Left ventricle myocardium superior (tissue), 1 donor: ENCODE data around the gene SDS. TPM values are rescaled to one million over a fixed set of nuclear protein-coding genes. Genes with fewer than 3 reads are reported as not detected.
"Not testable (repeated sequence)": the region's sequence is repeated elsewhere in the genome, so short reads cannot be mapped to it uniquely, and the experiment has no call there.

Experiments
- ATAC-seq: fragments of 200-7000 bp; cut with Tn5 transposase; one replicate; pipeline ENCODE4 v1.9.1; 2020; ENCODE audit warnings: mild to moderate bottlenecking, moderate library complexity
- DNase-seq: peaks from one replicate; pipeline ENCODE4 v3.0.0-alpha.2; 2020
- intact Hi-C: fragments of 100-400 bp; cut with micrococcal nuclease; formaldehyde crosslinking; loops from one replicate; pipeline ENCODE4 v1.11.0; 2022
- total RNA-seq: library from RNA; stranded (reverse); fragmentation: NEBNext Ultra II Directional; extraction: Animal tissue kit (Norgen Biotek cat#: 25700); gene quantifications from one replicate; pipeline ENCODE4 v1.2.1, GENCODE V29; 2021
- donor health status: DM: no; HTN: yes; CAD: no; lungs with severe emphysema.

Gene SDS
- total RNA-seq, 1 donor from 2014 or later, result not detected

- intact Hi-C loops, result no loop called here
- DNase-seq (no peak), ATAC-seq (no peak)
Measured at GRCh38 chr12:113361574-113362370, 41.9 kb downstream of the SDS start.

- DNase-seq, result no peak
- no peak for ATAC-seq
- intact Hi-C loops, result no loop called here
Measured at GRCh38 chr12:113359939-113360748, 43.5 kb downstream of the SDS start.

GRCh38 chr12:113359133-113359938, 44.4 kb downstream of the SDS start:
- DNase-seq, result peak; percentile 78
- peak; percentile 59 for ATAC-seq
- intact Hi-C loops, result no loop called here

GRCh38 chr12:113358381-113359132, 45.1 kb downstream of the SDS start, which contains the start of gene PLBD2:
PLBD2 (plus strand) TSS chr12:113358587; CDS start chr12:113358601, 14 bp downstream.
- intact Hi-C loops, result no loop called here
- DNase-seq (peak; percentile 97), ATAC-seq (peak; percentile 96)

- ATAC-seq, intact Hi-C loops, DNase-seq: not testable (repeated sequence)
Measured at GRCh38 chr12:113354192-113354591, 49.5 kb downstream of the SDS start.

- intact Hi-C loops, result no loop called here
- ATAC-seq (no peak), DNase-seq (no peak)
Measured at GRCh38 chr12:113351089-113351488, 52.6 kb downstream of the SDS start.

- ATAC-seq (no peak), DNase-seq (no peak)
- intact Hi-C loops, result no loop called here
Measured at GRCh38 chr12:113348849-113349536, 54.7 kb downstream of the SDS start.

GRCh38 chr12:113347892-113348291, 55.8 kb downstream of the SDS start:
- no peak for ATAC-seq
- no peak for DNase-seq
- intact Hi-C loops, result no loop called here

- intact Hi-C loops, result no loop called here
- ATAC-seq (no peak), DNase-seq (no peak)
Measured at GRCh38 chr12:113347107-113347506, 56.6 kb downstream of the SDS start.

GRCh38 chr12:113346353-113346752, 57.3 kb downstream of the SDS start:
- DNase-seq, result no peak
- intact Hi-C loops, result no loop called here
- ATAC-seq, result no peak

- ATAC-seq (no peak), DNase-seq (no peak)
- intact Hi-C loops, result no loop called here
Measured at GRCh38 chr12:113345318-113345717, 58.4 kb downstream of the SDS start.

Other genes with a start within 250 kb of the SDS start
- gene DDX54, start 218.4 kb downstream of the SDS start, total RNA-seq, result 33.8 TPM
- gene RITA1, start 218.2 kb downstream of the SDS start, total RNA-seq, result 19.5 TPM
- gene TPCN1, start 182.4 kb downstream of the SDS start, total RNA-seq, result 145 TPM
- 11.5 TPM for gene SLC8B1, start 68.8 kb downstream of the SDS start, total RNA-seq
- 34.4 TPM for gene PLBD2, start 45.3 kb downstream of the SDS start, total RNA-seq
- 7.6 TPM for gene SDSL, start 18.5 kb upstream of the SDS start, total RNA-seq
- gene LHX5, start 68.0 kb upstream of the SDS start, total RNA-seq, result not detected